Neutrophil (primary cell): Measurements from ENCODE around the gene METRNL.
"Not testable (repeated sequence)": the region's sequence is repeated elsewhere in the genome, so short reads cannot be mapped to it uniquely, and the experiment has no call there.

Experiments
- H3K27ac ChIP-seq: fragments of 200-600 bp; sonication (generic); 2 replicates; pipeline ENCODE4 v1.5.1; 2016; ENCODE audit warnings: mild to moderate bottlenecking, moderate library complexity
- H3K27me3 ChIP-seq: fragments of 200-600 bp; sonication (generic); 2 replicates; pipeline ENCODE4 v1.6.0; 2016; ENCODE audit warnings: mild to moderate bottlenecking
- H3K36me3 ChIP-seq: fragments of 200-600 bp; sonication (generic); 2 replicates; pipeline ENCODE4 v1.5.1; 2017
- H3K4me1 ChIP-seq, 2 experiments: fragments of 200-600 bp in 1 of 2; sonication (generic) in 1 of 2; 1 replicate in 1 of 2; 2 replicates in 1 of 2; pipeline versions ENCODE4 v1.5.1 to v1.6.1; 2013 to 2016; ENCODE audit warnings: low read depth in 1 of 2, low read length in 1 of 2, mild to moderate bottlenecking in 1 of 2, moderate library complexity in 1 of 2; ENCODE audit not compliant: control insufficient read depth in 1 of 2, insufficient read depth in 1 of 2
- H3K4me3 ChIP-seq, 2 experiments: fragments of 200-600 bp in 1 of 2; sonication (generic) in 1 of 2; 1 replicate in 1 of 2; 2 replicates in 1 of 2; pipeline ENCODE4 v1.5.1; 2013 to 2016; ENCODE audit warnings: low read depth in 1 of 2, low read length in 1 of 2, mild to moderate bottlenecking in 1 of 2, moderate library complexity in 1 of 2
- H3K9me3 ChIP-seq: fragments of 200-600 bp; sonication (generic); 2 replicates; pipeline ENCODE4 v1.5.1; 2016
- CTCF ChIP-seq: fragments of 200-600 bp; sonication (generic); IDR thresholded peaks from 2 replicates; pipeline ENCODE4 v1.5.1; 2016; ENCODE audit warnings: antibody characterized with exemption

The METRNL gene

DNA sequence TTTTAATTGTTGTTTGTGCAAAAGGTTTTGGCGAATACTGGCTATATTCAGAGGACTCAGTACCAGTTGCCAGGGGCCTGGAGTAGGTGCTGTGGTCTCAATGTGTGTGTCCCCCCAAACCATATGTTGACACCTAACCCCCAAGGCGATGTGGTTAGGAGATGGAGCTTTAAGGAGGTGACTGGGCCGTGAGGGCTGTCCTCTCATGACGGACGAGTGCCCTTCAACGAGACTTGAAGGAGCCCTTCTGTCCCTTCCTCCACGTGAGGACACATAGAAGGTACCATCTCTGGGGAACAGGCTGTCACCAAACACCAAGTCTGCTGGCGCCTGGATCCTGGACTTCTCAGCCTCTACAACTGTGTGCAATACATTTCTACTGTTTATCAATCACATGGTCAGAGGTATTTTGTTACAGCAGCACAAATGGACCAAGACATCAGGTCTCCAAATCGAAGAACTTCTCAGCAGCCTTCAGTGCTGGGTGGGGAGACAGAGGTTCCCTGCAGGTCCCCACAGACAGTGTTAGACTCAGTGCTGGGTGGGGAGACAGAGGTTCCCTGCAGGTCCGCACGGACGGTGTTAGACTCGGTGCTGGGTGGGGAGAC, 24.8 kb upstream of the METRNL start:
- no peaks in the 10 kb centered on the region for H3K9me3 ChIP-seq
- no peaks in the 10 kb centered on the region for H3K36me3 ChIP-seq
- peaks cover 48% of the 10 kb centered on the region in 2 experiments for H3K4me1 ChIP-seq
- no peaks in the 10 kb centered on the region for H3K27me3 ChIP-seq
- TF ChIP-seq CTCF: no peak
- peak overlapping the region; percentile 96 for H3K27ac ChIP-seq
- H3K4me3 ChIP-seq: peak overlapping the region in 1 of 2 experiments; percentile 28

- H3K27me3 ChIP-seq, H3K9me3 ChIP-seq, H3K36me3 ChIP-seq, H3K4me3 ChIP-seq: not testable (repeated sequence)
- Histone ChIP-seq H3K27ac (peak overlapping the region; percentile 96), H3K4me1 (peaks cover 42% of the 10 kb centered on the region in 2 experiments)
These were observed 24.2 kb upstream of the METRNL start for GRCh38 chr17:83055176-83055575.

- peak overlapping the region; percentile 4 for H3K27ac ChIP-seq
- no peak for TF ChIP-seq CTCF
- no peak overlapping the region for H3K4me3 ChIP-seq
- no peaks in the 10 kb centered on the region for H3K27me3 ChIP-seq
- H3K36me3 ChIP-seq: no peaks in the 10 kb centered on the region
- H3K4me1 ChIP-seq: peaks cover 35% of the 10 kb centered on the region in 2 experiments
- no peaks in the 10 kb centered on the region for H3K9me3 ChIP-seq
These were observed 23.4 kb upstream of the METRNL start for GRCh38 chr17:83055911-83056582.

DNA sequence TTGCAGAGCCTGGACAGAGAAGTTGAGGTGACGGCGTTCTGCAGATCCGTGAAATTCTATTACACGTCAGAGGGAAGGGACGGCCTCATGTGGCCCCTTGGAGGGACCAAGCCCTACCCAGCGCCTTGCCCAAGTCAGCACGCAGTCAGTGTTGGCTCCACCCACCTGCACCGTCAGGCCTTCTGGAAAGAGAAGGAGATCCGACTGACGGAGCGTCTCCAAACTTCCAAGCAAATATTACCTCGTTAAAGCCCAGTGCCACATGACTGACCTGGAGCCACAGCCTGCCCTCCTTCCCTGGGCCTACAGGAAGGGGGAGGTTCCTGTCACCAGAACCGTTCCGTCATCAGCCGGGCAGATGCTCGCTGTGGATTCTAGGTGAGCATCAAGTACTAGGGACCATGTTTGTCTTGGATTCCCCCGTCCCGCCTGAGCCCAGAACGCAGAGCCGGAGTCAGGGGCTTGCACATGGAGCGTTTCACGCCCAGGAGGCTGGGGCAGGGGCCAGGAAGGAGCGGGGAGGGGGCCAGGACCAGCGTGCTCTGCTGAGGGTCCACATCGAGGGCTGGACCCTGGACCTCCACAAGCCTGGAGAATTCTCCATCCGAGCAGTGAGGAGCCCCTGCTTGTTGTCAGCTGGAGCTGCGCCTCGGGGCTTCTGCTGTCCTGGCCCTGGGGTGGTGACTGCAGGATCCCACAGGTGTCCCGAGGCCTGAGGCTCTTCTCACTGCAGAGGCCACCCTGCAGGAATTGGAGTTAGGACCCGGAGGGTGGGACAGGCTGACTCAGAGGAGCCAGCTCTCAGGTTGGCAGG, 22.6 kb upstream of the METRNL start:
- Histone ChIP-seq H3K9me3 (no peaks in the 10 kb centered on the region), H3K4me3 (no peak overlapping the region), H3K4me1 (peaks cover 29 to 31% of the 10 kb centered on the region in 2 experiments), H3K27ac (no peak overlapping the region), H3K27me3 (peaks cover 7% of the 10 kb centered on the region), H3K36me3 (no peaks in the 10 kb centered on the region)
- TF ChIP-seq CTCF: no peak

DNA sequence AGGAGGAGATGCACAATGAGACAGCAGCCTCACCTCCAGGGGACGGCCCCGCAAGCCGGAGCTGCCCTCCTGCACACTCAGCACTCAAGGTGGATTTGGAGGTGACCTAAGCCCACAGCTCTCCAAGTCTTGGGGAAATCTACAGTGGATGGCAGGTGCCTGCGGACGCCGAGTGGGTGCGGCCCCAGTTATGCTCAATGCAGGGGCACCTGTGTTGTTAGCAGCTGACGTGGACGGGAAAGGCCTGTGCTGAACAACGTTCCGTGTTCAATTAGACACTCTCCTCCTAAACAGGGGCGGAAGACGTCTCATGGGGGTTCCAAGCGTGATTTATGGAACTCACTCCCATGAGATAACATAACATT, 22.0 kb upstream of the METRNL start:
- H3K4me3 ChIP-seq: no peak overlapping the region
- no peak for TF ChIP-seq CTCF
- H3K9me3 ChIP-seq: no peaks in the 10 kb centered on the region
- peaks cover 24 to 26% of the 10 kb centered on the region in 2 experiments for H3K4me1 ChIP-seq
- H3K27me3 ChIP-seq: peaks cover 13% of the 10 kb centered on the region
- no peak overlapping the region for H3K27ac ChIP-seq
- H3K36me3 ChIP-seq: no peaks in the 10 kb centered on the region
